GM18517 (cell line): Measurements from ENCODE around the gene ZNF710.

Experiments used
- ATAC-seq: cut with Tn5 transposase; IDR thresholded peaks from one replicate; pipeline ENCODE4 v1.9.1; 2021; ENCODE audit warnings: mild to moderate bottlenecking, moderate library complexity; ENCODE audit not compliant: unreplicated experiment

The ZNF710 gene

GRCh38 chr15:90016721-90017120 is 15.6 kb downstream of the ZNF710 start:
- no peak for ATAC-seq

- ATAC-seq, result no peak
Measured at GRCh38 chr15:90018216-90018831, 17.2 kb downstream of the ZNF710 start.

GRCh38 chr15:90019611-90020010 is 18.5 kb downstream of the ZNF710 start:
- no peak for ATAC-seq

- ATAC-seq, result no peak
Measured at GRCh38 chr15:90020021-90020735, 19.1 kb downstream of the ZNF710 start.

GRCh38 chr15:90020936-90021507 is 19.9 kb downstream of the ZNF710 start:
- no peak for ATAC-seq

- ATAC-seq, result no peak
Measured at GRCh38 chr15:90022345-90022744, 21.2 kb downstream of the ZNF710 start.

GRCh38 chr15:90022905-90023700 is 22.0 kb downstream of the ZNF710 start:
- no peak for ATAC-seq

GRCh38 chr15:90024406-90024805 is 23.3 kb downstream of the ZNF710 start:
- ATAC-seq, result no peak

GRCh38 chr15:90025489-90026033 is 24.4 kb downstream of the ZNF710 start:
- ATAC-seq, result no peak

GRCh38 chr15:90028376-90028944 is 27.3 kb downstream of the ZNF710 start:
- ATAC-seq, result no peak

GRCh38 chr15:90029024-90029423 is 27.9 kb downstream of the ZNF710 start:
- ATAC-seq, result no peak

- ATAC-seq, result no peak
Measured at GRCh38 chr15:90030376-90030775, 29.3 kb downstream of the ZNF710 start.

GRCh38 chr15:90031231-90031791 is 30.2 kb downstream of the ZNF710 start:
- ATAC-seq, result peak; percentile 84

GRCh38 chr15:90033006-90033405 is 31.9 kb downstream of the ZNF710 start:
- ATAC-seq, result no peak

- ATAC-seq, result no peak
Measured at GRCh38 chr15:90033448-90033847, 32.3 kb downstream of the ZNF710 start.

GRCh38 chr15:90035095-90035839 is 34.1 kb downstream of the ZNF710 start:
- ATAC-seq, result no peak

- ATAC-seq, result no peak
Measured at GRCh38 chr15:90035840-90036230, 34.7 kb downstream of the ZNF710 start.

GRCh38 chr15:90036343-90036742 is 35.2 kb downstream of the ZNF710 start:
- no peak for ATAC-seq

- ATAC-seq, result no peak
Measured at GRCh38 chr15:90036806-90037510, 35.8 kb downstream of the ZNF710 start.
